Erythroblast (primary cell): ENCODE results near the gene PPP1R1C.

Experiments used
- DNase-seq, 2 experiments: peaks; one replicate each; lab custom pipeline; 2025; lab: John Stamatoyannopoulos, UW
- GATA1 ChIP-seq: IDR thresholded peaks from 2 replicates; pipeline ENCODE4 v1.6.1; 2011; ENCODE audit warnings: low read depth, mild to moderate bottlenecking, control low read depth, low read length, moderate library complexity
- POLR2A ChIP-seq: IDR thresholded peaks from 2 replicates; pipeline ENCODE4 v1.6.1; 2011; ENCODE audit warnings: mild to moderate bottlenecking, low read length

Gene PPP1R1C

GRCh38 chr2:181984814-181985631 lies 630 bp upstream of the PPP1R1C start:
- DNase-seq = peak; percentile 9 to 17
- no peak for TF ChIP-seq POLR2A
- no peak for TF ChIP-seq GATA1

GRCh38 chr2:181988154-181988924 lies 2.7 kb downstream of the PPP1R1C start:
- TF ChIP-seq POLR2A (no peak), GATA1 (no peak)
- DNase-seq = no peak

- DNase-seq = no peak
- no peak for TF ChIP-seq POLR2A
- no peak for TF ChIP-seq GATA1
Observed at GRCh38 chr2:181989099-181989498, 3.4 kb downstream of the PPP1R1C start.

GRCh38 chr2:181991171-181991885 lies 5.7 kb downstream of the PPP1R1C start:
- DNase-seq = peak; percentile 4 to 10
- TF ChIP-seq POLR2A (no peak), GATA1 (no peak)

GRCh38 chr2:181992776-181993175 lies 7.1 kb downstream of the PPP1R1C start:
- DNase-seq = no peak
- TF ChIP-seq GATA1 (no peak), POLR2A (no peak)

GRCh38 chr2:181995289-181995688 lies 9.6 kb downstream of the PPP1R1C start:
- no peak for TF ChIP-seq GATA1
- no peak for TF ChIP-seq POLR2A
- DNase-seq = no peak

- TF ChIP-seq GATA1 = no peak
- no peak for TF ChIP-seq POLR2A
Observed at GRCh38 chr2:181998041-181998835, 12.6 kb downstream of the PPP1R1C start.

GRCh38 chr2:181998891-181999654 lies 13.4 kb downstream of the PPP1R1C start:
- no peak for TF ChIP-seq POLR2A
- DNase-seq = no peak

More at GRCh38 chr2:181998041-181998835, 12.6 kb downstream of the PPP1R1C start:
- DNase-seq = no peak

- TF ChIP-seq GATA1 = no peak
- TF ChIP-seq POLR2A = no peak
- DNase-seq = no peak
Observed at GRCh38 chr2:181999911-182000310, 14.3 kb downstream of the PPP1R1C start.

- no peak for DNase-seq
- TF ChIP-seq POLR2A (no peak), GATA1 (no peak)
Observed at GRCh38 chr2:182004945-182005520, 19.4 kb downstream of the PPP1R1C start.

GRCh38 chr2:182006595-182007341 lies 21.1 kb downstream of the PPP1R1C start:
- TF ChIP-seq POLR2A = no peak
- no peak for TF ChIP-seq GATA1
- no peak for DNase-seq
